Measurements from ENCODE around the gene CMTM8.

DNA sequence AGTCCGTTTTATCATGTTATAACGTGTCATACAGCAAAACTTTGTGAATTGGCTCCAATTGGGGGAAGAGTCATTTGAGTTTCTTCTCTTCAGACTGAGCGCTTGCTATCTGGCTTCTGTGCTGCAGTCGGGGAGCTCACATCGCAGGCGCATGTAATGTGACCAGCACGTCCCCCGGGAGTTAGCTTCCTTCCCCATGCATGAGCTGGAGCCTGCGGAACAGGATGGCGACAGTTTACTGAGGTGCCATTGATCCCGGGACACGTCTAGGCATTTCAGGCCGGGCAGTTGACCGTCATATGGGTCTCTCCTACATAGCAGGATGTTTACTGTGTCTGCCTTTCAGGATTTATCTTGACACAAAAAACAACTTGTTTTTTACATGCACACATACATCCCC lies 44.8 kb downstream of the CMTM8 start:
- no peak for TF ChIP-seq TEAD4 (IDR thresholded peaks at IDR 0.05; ENCODE audit: low read depth, low read length)
- no peak for TF ChIP-seq POLR2A (IDR thresholded peaks at IDR 0.05; ENCODE audit: control extremely low read depth in 1 of 2, low read depth in 2 of 2, low read length in 2 of 2)
- no peak for TF ChIP-seq EZH2 (IDR thresholded peaks at IDR 0.05; ENCODE audit: low read depth, low read length, severe bottlenecking)
- TF ChIP-seq HDAC2 (IDR thresholded peaks at IDR 0.05; ENCODE audit: borderline replicate concordance in 1 of 2, low read depth in 2 of 2, low read length in 2 of 2) = no peak
